IPS-20b (cell line): Measurements from ENCODE around the gene TMEM17.
"Not testable (repeated sequence)": the region's sequence is repeated elsewhere in the genome, so short reads cannot be mapped to it uniquely, and the experiment has no call there.

Experiments
- H3K27ac ChIP-seq: one replicate; pipeline ENCODE4 v1.5.1; 2013; ENCODE audit warnings: low read length
- H3K27me3 ChIP-seq: 2 replicates; pipeline ENCODE4 v1.6.1; 2013; ENCODE audit warnings: mild to moderate bottlenecking, low read length, inconsistent platforms; ENCODE audit not compliant: insufficient read depth
- H3K36me3 ChIP-seq: 2 replicates; pipeline ENCODE4 v1.6.1; 2013; ENCODE audit warnings: low read depth, mild to moderate bottlenecking, inconsistent platforms, low read length, moderate library complexity; ENCODE audit not compliant: insufficient read depth
- H3K4me1 ChIP-seq: 2 replicates; pipeline ENCODE4 v1.6.1; 2013; ENCODE audit warnings: mild to moderate bottlenecking, control low read depth, inconsistent platforms, low read length, moderate library complexity; ENCODE audit not compliant: insufficient read depth
- H3K4me3 ChIP-seq: 2 replicates; pipeline ENCODE4 v1.5.1; 2013; ENCODE audit warnings: mild to moderate bottlenecking, low read length, inconsistent platforms
- H3K9ac ChIP-seq: 2 replicates; pipeline ENCODE4 v1.6.1; 2013; ENCODE audit warnings: low read depth, mild to moderate bottlenecking, inconsistent platforms, low read length, moderate library complexity
- H3K9me3 ChIP-seq: 2 replicates; pipeline ENCODE4 v1.6.1; 2013; ENCODE audit warnings: mild to moderate bottlenecking, low read depth, low read length, inconsistent platforms; ENCODE audit not compliant: insufficient read depth

Gene TMEM17

DNA sequence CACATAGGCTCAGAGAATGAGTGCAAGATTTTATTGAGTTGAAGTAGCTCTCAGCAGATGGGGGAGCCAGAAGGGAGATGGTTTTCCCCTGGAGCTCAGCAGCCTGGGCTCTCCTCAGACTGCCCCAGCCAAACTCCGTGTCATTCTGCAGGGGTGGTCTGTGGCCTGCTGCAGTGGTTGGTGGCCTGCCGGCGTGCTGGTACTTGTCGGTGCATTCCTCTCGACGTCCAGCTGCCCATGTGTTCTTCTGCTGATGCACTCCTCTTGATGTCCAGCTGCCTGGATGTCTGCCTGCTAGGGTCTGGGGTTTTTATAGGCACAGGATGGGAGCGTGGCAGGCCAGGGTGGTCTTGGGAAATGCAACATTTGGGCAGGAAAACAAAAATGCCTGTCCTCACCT, 25.6 kb upstream of the TMEM17 start:
- H3K36me3 ChIP-seq = no peaks in the 10 kb centered on the region
- no peak overlapping the region for H3K4me3 ChIP-seq
- no peaks in the 10 kb centered on the region for H3K27me3 ChIP-seq
- H3K9ac ChIP-seq = no peak overlapping the region
- H3K9me3 ChIP-seq = peaks cover 8% of the 10 kb centered on the region; the same call in 1 of the 2 replicates
- H3K27ac ChIP-seq = no peak overlapping the region
- H3K4me1 ChIP-seq = peaks cover 13% of the 10 kb centered on the region; the same call in 1 of the 2 replicates

GRCh38 chr2:62529758-62530157, 23.8 kb upstream of the TMEM17 start:
- H3K36me3 ChIP-seq = no peaks in the 10 kb centered on the region
- no peak overlapping the region for H3K9ac ChIP-seq
- H3K4me3 ChIP-seq = no peak overlapping the region
- H3K4me1 ChIP-seq = peaks cover 21% of the 10 kb centered on the region; the same call in 1 of the 2 replicates
- H3K27me3 ChIP-seq = no peaks in the 10 kb centered on the region
- H3K9me3 ChIP-seq = peaks cover under 1% of the 10 kb centered on the region; the same call in 1 of the 2 replicates
- H3K27ac ChIP-seq = no peak overlapping the region

GRCh38 chr2:62527478-62528210, 21.6 kb upstream of the TMEM17 start:
- no peaks in the 10 kb centered on the region for H3K9me3 ChIP-seq
- H3K4me1 ChIP-seq = peaks cover 21% of the 10 kb centered on the region; the same call in 1 of the 2 replicates
- no peaks in the 10 kb centered on the region for H3K27me3 ChIP-seq
- no peak overlapping the region for H3K27ac ChIP-seq
- no peak overlapping the region for H3K9ac ChIP-seq
- no peak overlapping the region for H3K4me3 ChIP-seq
- no peaks in the 10 kb centered on the region for H3K36me3 ChIP-seq

DNA sequence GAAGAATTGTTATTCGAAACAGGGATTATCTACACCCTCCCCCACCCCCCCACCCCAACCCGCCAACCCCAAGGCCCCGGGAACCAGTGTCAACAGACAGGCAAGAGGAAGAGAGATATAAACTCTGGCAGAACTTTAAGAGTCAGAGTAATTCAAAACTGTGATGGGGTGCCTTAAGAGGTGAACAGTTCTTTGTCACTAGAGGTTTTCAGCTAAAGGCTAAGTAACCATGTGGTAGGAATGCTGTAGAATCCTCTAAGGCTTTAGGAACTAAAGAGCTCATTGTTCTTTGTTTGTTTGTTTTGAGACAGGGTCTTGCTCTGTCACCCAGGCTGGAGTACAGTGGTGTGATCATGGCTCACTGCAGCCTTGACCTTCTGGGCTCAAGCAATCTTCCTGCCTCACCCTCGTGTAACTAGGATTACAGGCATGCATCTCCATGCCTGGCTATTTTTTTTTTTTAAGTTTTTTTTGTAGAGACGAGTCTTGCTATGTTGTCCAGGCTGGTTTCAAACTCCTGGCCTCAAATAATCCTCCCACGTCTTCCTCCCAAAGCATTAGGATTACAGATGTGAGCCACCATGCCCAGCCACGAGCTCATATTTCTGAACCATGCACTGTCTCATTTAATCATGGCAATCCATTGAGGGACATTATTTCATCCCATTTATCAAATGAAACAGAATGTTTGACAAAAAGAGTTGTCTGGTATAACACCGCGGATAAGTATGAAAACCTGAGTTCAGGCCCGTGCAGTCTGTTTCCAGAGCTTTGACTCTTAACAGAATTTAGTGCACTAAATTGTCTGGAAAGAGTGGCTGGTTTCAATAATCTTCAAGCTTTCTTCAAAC, 20.8 kb upstream of the TMEM17 start:
- H3K4me1 ChIP-seq = peaks cover 21% of the 10 kb centered on the region; the same call in 1 of the 2 replicates
- no peak overlapping the region for H3K27ac ChIP-seq
- H3K4me3 ChIP-seq = no peak overlapping the region
- H3K36me3 ChIP-seq = no peaks in the 10 kb centered on the region
- 0 out of 2 replicates have a peak overlapping the region, but pooled peaks have one; percentile 9 for H3K9ac ChIP-seq
- H3K9me3 ChIP-seq = no peaks in the 10 kb centered on the region
- H3K27me3 ChIP-seq = no peaks in the 10 kb centered on the region

- H3K36me3 ChIP-seq = no peaks in the 10 kb centered on the region
- H3K4me1 ChIP-seq = peaks cover 21% of the 10 kb centered on the region; the same call in 1 of the 2 replicates
- peaks cover 6% of the 10 kb centered on the region; the same call in 1 of the 2 replicates for H3K9me3 ChIP-seq
- no peaks in the 10 kb centered on the region for H3K27me3 ChIP-seq
- peak overlapping the region; percentile 16 for H3K27ac ChIP-seq
- peak overlapping the region; percentile 38 for H3K4me3 ChIP-seq
- H3K9ac ChIP-seq = peak overlapping the region; percentile 61; the same call in 1 of the 2 replicates
Observed at GRCh38 chr2:62525549-62526269, 19.7 kb upstream of the TMEM17 start.

DNA sequence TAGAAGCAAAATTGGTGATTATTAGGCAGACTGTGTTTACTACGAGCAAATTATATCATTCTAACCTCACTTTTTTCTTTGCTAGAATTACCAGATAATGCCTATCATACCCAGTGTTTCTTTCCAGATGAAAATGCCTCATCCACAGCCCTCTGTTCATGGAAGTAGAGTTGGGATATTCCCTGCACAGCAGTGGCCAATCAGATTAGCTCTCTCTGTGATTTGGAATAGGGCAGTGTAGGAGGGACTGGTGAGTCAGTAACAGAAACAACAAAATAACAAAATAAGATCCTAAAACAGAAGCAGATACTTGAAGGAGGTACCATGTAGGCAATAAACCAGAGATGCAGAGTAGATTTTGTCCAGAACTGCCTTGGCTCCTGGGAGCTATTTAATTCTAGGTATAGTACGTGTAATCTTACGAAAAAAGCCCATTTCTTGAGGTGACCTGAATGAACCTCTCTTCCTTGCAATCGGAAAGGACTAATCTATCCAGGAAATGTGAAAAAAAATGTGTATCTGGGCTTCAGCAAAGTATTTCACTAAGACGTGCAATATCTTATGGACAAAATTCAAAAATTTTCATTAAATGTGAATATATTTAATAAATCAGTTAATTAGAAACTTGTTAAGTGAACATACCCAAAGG, 18.4 kb upstream of the TMEM17 start:
- no peaks in the 10 kb centered on the region for H3K36me3 ChIP-seq
- peaks cover 6% of the 10 kb centered on the region; the same call in 1 of the 2 replicates for H3K9me3 ChIP-seq
- no peaks in the 10 kb centered on the region for H3K27me3 ChIP-seq
- H3K9ac ChIP-seq = no peak overlapping the region
- no peak overlapping the region for H3K27ac ChIP-seq
- H3K4me3 ChIP-seq = no peak overlapping the region
- H3K4me1 ChIP-seq = peaks cover 15% of the 10 kb centered on the region; the same call in 1 of the 2 replicates

DNA sequence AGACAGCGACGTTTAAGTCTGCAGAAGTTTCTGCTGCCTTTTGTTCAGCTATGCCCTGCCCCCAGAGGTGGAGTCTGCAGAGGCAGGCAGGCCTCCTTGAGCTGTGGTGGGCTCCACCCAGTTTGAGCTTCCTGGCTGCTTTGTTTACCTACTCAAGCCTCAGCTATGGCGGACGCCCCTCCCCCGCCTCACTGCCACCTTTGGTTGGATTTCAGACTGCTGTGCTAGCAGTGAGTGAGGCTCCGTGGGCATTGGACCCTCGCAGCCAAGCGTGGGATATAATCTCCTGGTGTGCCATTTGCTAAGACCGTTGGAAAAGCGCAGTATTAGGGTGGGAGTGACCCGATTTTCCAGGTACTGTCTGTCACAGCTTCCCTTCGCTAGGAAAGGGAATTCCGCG, 15.1 kb upstream of the TMEM17 start:
- H3K36me3 ChIP-seq, H3K27me3 ChIP-seq, H3K4me1 ChIP-seq, H3K27ac ChIP-seq, H3K9ac ChIP-seq, H3K9me3 ChIP-seq, H3K4me3 ChIP-seq: not testable (repeated sequence)

DNA sequence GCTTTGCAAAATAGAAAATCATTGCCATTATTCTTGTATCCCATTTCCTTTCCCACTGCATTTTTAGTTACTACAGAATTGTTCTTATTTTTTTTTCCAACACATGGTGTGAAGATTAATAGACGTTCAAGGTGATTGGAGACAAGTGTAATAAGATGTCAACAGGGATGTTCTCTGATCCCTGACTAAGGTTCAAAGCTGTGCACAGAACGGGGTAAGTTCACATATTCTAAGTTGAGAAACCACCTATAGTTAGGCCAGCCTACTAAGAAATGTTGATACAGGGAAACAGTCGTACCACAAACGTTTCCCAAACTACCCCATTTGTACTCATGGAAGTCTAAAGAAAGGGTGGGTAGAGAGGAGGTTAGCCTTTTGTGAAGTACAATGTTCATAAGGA, 6.4 kb upstream of the TMEM17 start:
- Histone ChIP-seq H3K4me3 (no peak overlapping the region), H3K9me3 (no peaks in the 10 kb centered on the region), H3K27me3 (no peaks in the 10 kb centered on the region), H3K9ac (no peak overlapping the region), H3K36me3 (no peaks in the 10 kb centered on the region), H3K27ac (no peak overlapping the region), H3K4me1 (no peaks in the 10 kb centered on the region)

- Histone ChIP-seq H3K9me3 (no peaks in the 10 kb centered on the region), H3K27ac (no peak overlapping the region), H3K4me3 (no peak overlapping the region), H3K27me3 (no peaks in the 10 kb centered on the region), H3K4me1 (no peaks in the 10 kb centered on the region), H3K9ac (no peak overlapping the region), H3K36me3 (no peaks in the 10 kb centered on the region)
Observed at GRCh38 chr2:62511636-62512035, 5.6 kb upstream of the TMEM17 start.

DNA sequence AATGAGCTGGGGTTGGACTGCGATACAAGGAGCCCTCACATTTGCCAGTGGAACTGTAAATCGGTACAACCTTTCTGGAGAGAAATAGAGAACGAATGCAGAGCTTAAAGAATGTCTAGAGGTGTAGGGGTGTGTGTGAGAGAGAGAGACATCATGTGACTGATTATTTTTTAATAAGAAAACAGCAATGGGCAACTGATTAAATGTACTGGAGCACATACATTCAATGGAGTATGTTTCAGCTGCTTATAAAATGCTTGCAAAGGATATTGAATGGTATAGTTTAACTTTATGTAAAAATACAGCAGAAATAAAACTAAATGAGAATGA, 391 bp upstream of the TMEM17 start:
- Histone ChIP-seq H3K27ac (no peak overlapping the region), H3K27me3 (no peaks in the 10 kb centered on the region), H3K4me1 (peaks cover 5% of the 10 kb centered on the region; the same call in 1 of the 2 replicates), H3K9ac (peak overlapping the region; percentile 87; the same call in 1 of the 2 replicates), H3K4me3 (peak overlapping the region; percentile 90), H3K36me3 (no peaks in the 10 kb centered on the region), H3K9me3 (no peaks in the 10 kb centered on the region)
